Measurements from ENCODE around the gene DEFB112.

DEFB112 gene

DNA sequence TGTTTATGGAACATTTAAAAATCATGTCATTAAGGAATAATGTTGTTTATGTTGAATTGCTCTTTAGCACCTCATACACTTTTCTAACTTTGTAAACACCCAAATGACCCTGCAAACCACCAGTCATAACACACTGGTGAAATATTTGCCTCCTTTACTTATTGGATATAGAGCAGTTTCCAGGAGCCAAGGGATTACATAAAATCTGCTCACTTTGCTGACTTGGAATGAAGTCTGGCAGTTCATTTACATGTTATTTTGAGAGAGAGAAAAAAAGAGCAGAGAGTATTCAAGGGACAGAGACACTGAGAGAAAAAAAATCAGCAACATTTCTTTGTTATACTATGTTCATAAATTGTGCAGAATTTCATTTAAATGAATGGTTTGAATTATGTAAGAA is 46.6 kb upstream of the DEFB112 start:
- H3K36me3 ChIP-seq (ENCODE audit: insufficient read depth, low read length): no peaks in the 10 kb centered on the region
- H4K20me1 ChIP-seq (ENCODE audit: insufficient read depth, low read length): no peaks in the 10 kb centered on the region
- TF ChIP-seq EZH2 (IDR thresholded peaks at IDR 0.05; ENCODE audit: borderline replicate concordance, low read depth, low read length, severe bottlenecking): no peak
- TF ChIP-seq, protein P1, sequence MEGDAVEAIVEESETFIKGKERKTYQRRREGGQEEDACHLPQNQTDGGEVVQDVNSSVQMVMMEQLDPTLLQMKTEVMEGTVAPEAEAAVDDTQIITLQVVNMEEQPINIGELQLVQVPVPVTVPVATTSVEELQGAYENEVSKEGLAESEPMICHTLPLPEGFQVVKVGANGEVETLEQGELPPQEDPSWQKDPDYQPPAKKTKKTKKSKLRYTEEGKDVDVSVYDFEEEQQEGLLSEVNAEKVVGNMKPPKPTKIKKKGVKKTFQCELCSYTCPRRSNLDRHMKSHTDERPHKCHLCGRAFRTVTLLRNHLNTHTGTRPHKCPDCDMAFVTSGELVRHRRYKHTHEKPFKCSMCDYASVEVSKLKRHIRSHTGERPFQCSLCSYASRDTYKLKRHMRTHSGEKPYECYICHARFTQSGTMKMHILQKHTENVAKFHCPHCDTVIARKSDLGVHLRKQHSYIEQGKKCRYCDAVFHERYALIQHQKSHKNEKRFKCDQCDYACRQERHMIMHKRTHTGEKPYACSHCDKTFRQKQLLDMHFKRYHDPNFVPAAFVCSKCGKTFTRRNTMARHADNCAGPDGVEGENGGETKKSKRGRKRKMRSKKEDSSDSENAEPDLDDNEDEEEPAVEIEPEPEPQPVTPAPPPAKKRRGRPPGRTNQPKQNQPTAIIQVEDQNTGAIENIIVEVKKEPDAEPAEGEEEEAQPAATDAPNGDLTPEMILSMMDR (IDR thresholded peaks at IDR 0.05; ENCODE audit: borderline replicate concordance, extremely low read depth, low read length, poor library complexity, severe bottlenecking): no peak
- H3K9ac ChIP-seq (ENCODE audit: low read depth, low read length): no peak overlapping the region
- no peak overlapping the region for H2AFZ ChIP-seq (ENCODE audit: low read depth, low read length)
- no peaks in the 10 kb centered on the region for H3K79me2 ChIP-seq (ENCODE audit: insufficient read depth, low read length)
- H3K27me3 ChIP-seq (ENCODE audit: insufficient read depth, low read length, poor library complexity): no peaks in the 10 kb centered on the region
- no peak overlapping the region for H3K4me3 ChIP-seq (ENCODE audit: low read depth in 1 of 2, low read length in 2 of 2)
- no peaks in the 10 kb centered on the region for H3K4me1 ChIP-seq (ENCODE audit: insufficient read depth, low read length)
- H3K27ac ChIP-seq (ENCODE audit: low read length): no peak overlapping the region
- H3K4me2 ChIP-seq (ENCODE audit: insufficient read depth, low read length): no peak overlapping the region
- H3K9me3 ChIP-seq (ENCODE audit: insufficient read depth, low read length, severe bottlenecking): no peaks in the 10 kb centered on the region
- DNase-seq: no peak
- ATAC-seq (ENCODE audit: insufficient read depth, low read depth): no peak

DNA sequence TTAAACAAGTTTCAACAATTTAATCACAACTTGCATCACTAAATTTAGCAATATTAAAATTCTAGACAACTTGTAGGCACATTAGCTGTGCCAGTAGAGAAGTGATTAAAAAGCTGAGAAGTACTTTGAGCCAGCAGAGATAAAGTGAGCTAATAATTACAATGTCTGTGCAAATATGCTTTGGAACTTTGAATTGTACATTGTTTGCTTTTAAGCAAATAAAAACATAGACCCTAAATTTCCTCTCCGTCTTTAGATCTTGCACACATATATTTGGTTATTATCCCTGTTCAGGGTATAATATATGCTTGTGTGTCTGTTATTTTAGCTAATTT is 44.2 kb upstream of the DEFB112 start:
- H3K4me1 ChIP-seq (ENCODE audit: insufficient read depth, low read length): no peaks in the 10 kb centered on the region
- DNase-seq (no peak), ATAC-seq (ENCODE audit: insufficient read depth, low read depth) (no peak)
- H3K9me3 ChIP-seq (ENCODE audit: insufficient read depth, low read length, severe bottlenecking): no peaks in the 10 kb centered on the region
- no peak overlapping the region for H2AFZ ChIP-seq (ENCODE audit: low read depth, low read length)
- no peaks in the 10 kb centered on the region for H4K20me1 ChIP-seq (ENCODE audit: insufficient read depth, low read length)
- TF ChIP-seq, protein P1 (IDR thresholded peaks at IDR 0.05; ENCODE audit: borderline replicate concordance, extremely low read depth, low read length, poor library complexity, severe bottlenecking): no peak
- no peak for TF ChIP-seq EZH2 (IDR thresholded peaks at IDR 0.05; ENCODE audit: borderline replicate concordance, low read depth, low read length, severe bottlenecking)
- H3K79me2 ChIP-seq (ENCODE audit: insufficient read depth, low read length): no peaks in the 10 kb centered on the region
- H3K4me3 ChIP-seq (ENCODE audit: low read depth in 1 of 2, low read length in 2 of 2): no peak overlapping the region
- H3K4me2 ChIP-seq (ENCODE audit: insufficient read depth, low read length): no peak overlapping the region
- no peak overlapping the region for H3K9ac ChIP-seq (ENCODE audit: low read depth, low read length)
- H3K36me3 ChIP-seq (ENCODE audit: insufficient read depth, low read length): no peaks in the 10 kb centered on the region
- no peak overlapping the region for H3K27ac ChIP-seq (ENCODE audit: low read length)
- H3K27me3 ChIP-seq (ENCODE audit: insufficient read depth, low read length, poor library complexity): no peaks in the 10 kb centered on the region

DNA sequence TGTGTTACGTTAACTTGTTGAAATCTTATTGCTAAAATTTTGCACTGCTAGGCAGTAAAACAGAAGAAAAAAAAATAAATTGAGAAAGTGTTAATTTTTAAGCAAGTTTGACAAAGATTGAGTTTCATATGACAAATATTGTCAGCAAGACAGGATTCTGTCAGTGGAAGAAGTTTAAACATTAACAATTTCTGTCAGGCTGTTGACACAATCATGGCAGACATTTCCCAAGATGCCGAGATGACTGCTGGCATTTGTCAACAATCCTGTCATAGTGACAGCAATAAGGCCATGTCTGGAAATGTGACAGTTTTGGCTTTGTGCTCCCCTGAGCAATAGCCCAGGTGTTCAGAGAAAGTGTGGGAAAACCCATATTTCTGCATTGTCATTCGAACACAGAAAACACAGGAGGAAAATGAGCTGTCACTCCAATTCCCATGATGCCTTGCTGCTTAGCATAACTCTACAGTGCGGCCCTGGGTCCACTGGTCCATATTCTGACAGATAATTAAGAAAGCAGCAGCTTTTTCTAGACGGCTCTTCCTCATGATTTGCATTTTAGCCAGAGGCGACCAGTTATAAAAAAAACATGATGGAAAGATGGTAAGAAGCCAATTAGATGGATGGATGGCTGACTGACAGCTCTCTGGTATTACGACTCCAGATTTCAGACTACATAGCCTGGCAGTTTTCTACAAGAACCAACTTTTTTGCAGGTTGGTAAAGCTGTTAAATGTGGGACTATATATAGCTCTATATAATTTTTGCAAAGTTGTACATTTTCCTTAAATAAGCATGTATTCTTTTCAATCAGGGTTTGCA is 43.6 kb upstream of the DEFB112 start:
- H3K9me3 ChIP-seq (ENCODE audit: insufficient read depth, low read length, severe bottlenecking): no peaks in the 10 kb centered on the region
- H3K9ac ChIP-seq (ENCODE audit: low read depth, low read length): no peak overlapping the region
- no peak overlapping the region for H3K27ac ChIP-seq (ENCODE audit: low read length)
- ATAC-seq (ENCODE audit: insufficient read depth, low read depth) (no peak), DNase-seq (no peak)
- no peaks in the 10 kb centered on the region for H4K20me1 ChIP-seq (ENCODE audit: insufficient read depth, low read length)
- no peak overlapping the region for H3K4me2 ChIP-seq (ENCODE audit: insufficient read depth, low read length)
- H3K4me1 ChIP-seq (ENCODE audit: insufficient read depth, low read length): no peaks in the 10 kb centered on the region
- TF ChIP-seq EZH2 (IDR thresholded peaks at IDR 0.05; ENCODE audit: borderline replicate concordance, low read depth, low read length, severe bottlenecking): no peak
- TF ChIP-seq, protein P1 (IDR thresholded peaks at IDR 0.05; ENCODE audit: borderline replicate concordance, extremely low read depth, low read length, poor library complexity, severe bottlenecking): no peak
- no peaks in the 10 kb centered on the region for H3K36me3 ChIP-seq (ENCODE audit: insufficient read depth, low read length)
- no peak overlapping the region for H2AFZ ChIP-seq (ENCODE audit: low read depth, low read length)
- no peaks in the 10 kb centered on the region for H3K27me3 ChIP-seq (ENCODE audit: insufficient read depth, low read length, poor library complexity)
- no peaks in the 10 kb centered on the region for H3K79me2 ChIP-seq (ENCODE audit: insufficient read depth, low read length)
- no peak overlapping the region for H3K4me3 ChIP-seq (ENCODE audit: low read depth in 1 of 2, low read length in 2 of 2)
